GM21360 (cell line): ENCODE results near the gene GATA6.

Experiments used
- ATAC-seq: cut with Tn5 transposase; IDR thresholded peaks from one replicate; pipeline ENCODE4 v1.9.1; 2021; ENCODE audit warnings: mild to moderate bottlenecking, moderate library complexity; ENCODE audit not compliant: unreplicated experiment

Gene GATA6

DNA sequence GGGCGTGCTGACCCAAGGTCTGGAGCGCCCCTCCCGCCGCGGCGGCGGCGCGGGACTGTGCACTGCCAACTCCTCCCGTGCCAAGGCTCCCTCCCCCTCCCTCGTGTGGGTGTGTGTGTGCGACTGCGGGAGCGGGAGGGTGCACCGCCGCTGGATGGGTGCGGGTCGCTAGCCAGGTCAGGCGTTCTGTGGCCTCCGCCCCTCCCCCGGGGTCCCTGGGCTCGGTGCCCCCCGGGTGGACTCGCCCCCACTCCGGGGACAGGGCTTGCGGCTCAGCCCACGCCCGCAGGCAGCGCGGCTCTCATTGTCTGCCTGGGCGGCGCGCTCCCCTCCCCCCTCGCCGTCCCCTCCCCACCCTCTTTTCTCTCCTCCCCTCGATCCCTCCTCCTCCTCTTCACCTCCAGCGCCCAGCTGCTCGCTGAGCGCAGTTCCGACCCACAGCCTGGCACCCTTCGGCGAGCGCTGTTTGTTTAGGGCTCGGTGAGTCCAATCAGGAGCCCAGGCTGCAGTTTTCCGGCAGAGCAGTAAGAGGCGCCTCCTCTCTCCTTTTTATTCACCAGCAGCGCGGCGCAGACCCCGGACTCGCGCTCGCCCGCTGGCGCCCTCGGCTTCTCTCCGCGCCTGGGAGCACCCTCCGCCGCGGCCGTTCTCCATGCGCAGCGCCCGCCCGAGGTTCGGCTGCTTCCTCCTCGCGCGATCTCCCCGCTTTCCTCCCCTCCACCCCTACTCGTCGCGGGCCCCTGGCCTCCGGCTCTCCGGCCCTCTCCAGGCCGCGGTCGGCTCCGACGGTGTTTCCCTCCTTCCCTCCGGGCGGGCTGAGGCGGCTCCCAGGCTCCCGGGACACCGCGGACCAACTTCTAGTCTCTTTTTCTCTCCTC is at the start of gene GATA6:
Gene GATA6, plus strand, starts transcription at position 579 of the 878 bp plus-strand sequence. CDS start 1,556 bp downstream, outside the sequence.
- no peak for ATAC-seq

GRCh38 chr18:22124970-22125369 is 44.4 kb upstream of the GATA6 start:
- ATAC-seq: no peak

- ATAC-seq: no peak
Measured at GRCh38 chr18:22128954-22129353, 40.4 kb upstream of the GATA6 start.

GRCh38 chr18:22129778-22130177 is 39.6 kb upstream of the GATA6 start:
- ATAC-seq: no peak

- no peak for ATAC-seq
Measured at GRCh38 chr18:22132258-22132657, 37.1 kb upstream of the GATA6 start.

DNA sequence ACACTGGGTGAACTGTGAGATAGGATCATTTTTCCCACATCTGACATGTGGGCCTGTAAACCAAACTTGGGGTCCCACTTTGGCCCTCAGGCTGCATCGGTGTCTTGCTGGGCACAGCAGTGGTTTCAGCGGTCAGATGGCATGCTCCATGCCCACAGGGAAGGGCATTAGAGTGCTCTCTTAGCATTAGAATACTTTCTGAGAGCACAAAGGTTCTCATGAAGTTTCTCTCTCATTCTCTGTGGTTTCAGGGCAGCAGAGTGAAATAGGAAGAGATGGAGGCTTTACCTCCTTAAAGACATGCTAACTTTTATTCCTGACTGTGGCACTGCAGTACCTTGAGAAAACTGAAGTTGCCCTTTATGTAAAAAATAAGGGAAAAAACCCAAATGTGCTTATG is 36.6 kb upstream of the GATA6 start:
- no peak for ATAC-seq

DNA sequence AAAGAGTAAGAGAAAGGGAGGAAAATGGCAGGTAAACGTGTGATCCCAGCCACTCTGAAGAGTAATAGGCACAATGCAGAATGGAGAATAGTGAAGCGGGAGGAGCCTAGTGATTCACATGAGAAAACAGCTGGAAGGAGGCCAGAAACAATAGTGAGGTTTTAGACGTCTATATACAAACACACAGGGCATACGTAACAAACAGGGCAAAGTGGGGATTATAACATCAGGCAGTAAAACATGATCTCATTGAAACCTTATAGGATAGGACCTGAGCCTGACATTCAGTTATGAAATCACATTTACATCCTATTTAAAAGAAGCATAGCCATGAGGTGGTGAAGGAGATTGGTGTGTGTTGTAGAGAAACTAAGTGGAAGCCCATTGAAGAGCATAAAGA is 33.0 kb upstream of the GATA6 start:
- no peak for ATAC-seq

DNA sequence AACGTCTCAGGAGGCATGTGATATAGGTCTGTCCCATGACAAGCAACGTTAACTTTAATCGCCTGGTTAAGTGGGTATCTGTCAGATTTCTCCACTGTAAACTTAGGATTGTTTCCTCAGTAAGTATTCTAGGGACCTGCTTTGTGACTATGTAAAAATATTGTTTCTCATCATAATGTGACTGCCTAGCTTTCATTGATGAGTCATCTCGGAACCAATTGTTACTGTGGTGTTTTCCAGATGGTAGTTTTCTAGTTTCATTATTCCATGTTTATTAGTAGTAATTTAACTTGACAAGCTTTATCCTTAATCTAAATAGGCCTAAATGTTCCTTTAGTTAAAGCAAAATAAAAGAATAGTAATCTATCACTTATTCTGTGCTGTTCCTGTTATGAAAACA is 28.2 kb upstream of the GATA6 start:
- no peak for ATAC-seq

DNA sequence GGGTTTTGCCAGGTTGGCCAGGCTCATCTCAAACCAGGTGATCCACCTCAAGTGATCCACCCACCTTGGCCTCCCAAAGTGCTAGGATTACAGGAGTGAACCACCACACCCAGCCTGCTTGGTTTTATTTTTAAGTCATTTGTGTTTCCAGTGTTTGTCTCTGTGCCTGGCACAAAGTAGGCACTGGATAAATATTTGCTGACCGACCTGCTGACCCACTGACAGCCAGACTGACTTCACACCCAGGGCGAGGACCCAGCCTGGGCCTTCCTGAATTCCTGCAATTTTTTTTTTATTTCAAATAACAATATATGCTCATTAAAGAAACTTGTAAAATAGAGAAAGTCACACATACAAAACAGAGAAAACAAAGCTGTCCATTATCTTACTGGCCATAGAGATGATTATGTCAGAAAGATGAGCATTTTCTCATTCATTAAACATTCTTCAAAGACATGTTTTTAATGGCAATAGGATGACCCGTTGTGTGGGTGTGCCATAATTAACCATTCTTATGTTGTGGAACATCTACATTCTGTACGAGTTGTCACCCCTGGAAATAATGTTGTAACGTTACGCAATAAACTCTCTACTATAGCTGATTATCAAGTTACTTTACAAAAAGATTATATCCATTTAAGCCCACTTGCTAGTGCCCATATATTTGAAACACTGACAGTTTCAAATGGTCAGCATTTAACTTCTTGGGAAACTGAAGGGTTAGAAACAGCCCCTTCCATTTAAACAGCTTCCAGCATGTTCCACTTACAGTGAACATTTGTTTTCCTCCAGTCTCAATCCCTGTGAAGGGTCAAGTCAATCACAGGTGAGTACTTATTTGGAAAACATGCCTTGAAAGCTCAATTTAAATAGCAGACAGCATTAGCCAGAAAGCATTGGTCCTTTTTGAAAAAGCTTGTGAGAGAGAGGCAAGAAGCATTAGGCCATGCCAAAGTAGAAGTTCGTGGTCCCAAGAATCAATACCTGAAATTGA is 25.7 kb upstream of the GATA6 start:
- ATAC-seq: no peak

DNA sequence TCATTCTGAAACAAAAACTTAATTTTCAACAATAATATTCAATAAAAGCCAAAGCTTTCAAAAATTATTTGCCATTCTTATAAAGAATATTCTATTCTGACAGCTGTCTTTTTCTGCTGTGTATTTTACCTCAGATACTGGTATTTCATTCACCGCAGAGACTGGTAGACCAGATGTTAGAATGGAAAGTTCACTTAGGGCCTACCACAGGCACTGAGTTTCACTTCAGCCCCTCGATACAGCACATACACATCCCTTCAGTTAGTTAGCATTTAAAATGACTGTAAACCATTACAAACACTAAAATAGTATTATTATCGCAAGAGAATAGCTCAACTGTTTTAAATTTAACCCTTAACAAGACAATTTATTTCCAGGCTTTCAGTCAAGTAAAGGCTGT is 24.2 kb upstream of the GATA6 start:
- no peak for ATAC-seq

GRCh38 chr18:22149710-22150109 is 19.7 kb upstream of the GATA6 start:
- no peak for ATAC-seq

DNA sequence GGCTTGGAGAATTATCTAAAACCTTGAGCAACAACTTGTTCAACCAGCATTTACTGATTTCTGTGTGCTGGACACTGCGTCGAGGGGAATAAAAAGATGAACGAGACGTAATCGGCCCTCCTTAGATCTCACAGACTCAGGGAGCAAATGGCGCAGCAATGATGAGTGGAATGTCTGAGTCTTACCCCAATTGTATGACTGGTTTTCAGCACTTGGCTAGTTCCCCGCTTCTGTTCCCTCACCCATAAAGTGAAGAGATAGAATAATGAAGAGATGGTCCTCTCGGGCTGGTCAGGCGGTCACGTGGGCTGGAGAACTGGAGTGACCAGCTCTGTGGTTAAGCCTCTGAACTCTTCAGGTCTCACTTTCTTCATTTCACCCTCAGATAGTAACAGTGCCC is 17.3 kb upstream of the GATA6 start:
- ATAC-seq: no peak

DNA sequence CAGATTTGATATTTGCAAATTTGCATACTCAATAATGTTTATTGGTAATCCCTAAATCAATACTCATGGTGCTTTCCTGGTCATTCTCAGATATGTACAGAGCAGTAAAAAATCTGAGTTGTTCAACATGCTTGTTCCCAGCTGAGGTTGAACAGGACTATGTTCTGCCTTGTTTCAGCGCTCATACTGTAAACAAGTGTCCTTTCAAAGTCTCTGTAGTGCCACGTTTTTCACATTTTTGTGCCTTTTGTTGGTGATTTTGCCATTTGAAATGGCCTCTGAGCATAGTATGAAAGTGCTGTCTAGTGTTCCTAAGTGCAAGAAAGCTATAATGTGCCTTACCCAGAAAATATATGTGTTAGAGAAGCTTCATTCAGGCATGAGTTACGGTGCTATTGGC is 16.0 kb upstream of the GATA6 start:
- ATAC-seq: no peak

DNA sequence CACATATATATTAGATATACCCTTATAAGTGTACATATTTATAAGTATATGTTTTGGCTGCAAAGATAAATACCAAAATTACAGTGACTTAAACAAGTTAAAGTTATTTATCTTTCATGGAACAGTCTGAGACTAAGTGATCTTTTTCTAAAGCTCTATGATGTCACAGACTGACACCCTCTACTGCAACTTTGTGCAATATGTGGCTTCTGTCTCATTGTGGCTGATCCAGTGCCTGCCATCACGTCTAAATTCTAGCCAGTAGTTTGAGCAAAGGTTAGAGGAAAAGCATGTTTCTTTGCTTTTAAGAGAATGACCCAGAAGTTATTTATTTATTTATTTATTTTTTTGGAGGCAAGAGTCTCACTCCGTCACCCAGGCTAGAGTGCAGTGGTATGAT is 13.8 kb upstream of the GATA6 start:
- no peak for ATAC-seq

DNA sequence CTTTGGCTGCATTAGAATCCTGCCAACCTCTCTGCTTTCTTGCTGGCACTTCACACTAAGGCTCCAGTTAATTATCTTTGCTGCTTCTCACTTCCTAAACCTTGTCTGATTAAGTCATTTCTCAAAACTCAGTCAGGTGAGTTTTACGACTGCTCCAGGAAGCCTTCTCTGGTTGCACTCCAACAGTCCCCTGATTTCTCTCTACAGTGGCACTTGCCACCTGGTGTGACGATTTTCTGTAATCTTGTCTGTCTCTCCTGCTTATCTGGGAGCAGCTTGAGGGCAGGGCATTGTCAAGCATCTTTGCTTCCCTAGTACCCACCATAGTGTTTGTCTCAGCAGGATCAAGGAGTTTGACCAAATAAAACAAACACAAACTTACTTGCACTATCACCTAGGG is 10.4 kb upstream of the GATA6 start:
- ATAC-seq: no peak

- ATAC-seq: no peak
Measured at GRCh38 chr18:22161090-22161489, 8.3 kb upstream of the GATA6 start.

GRCh38 chr18:22163416-22164161 is 5.8 kb upstream of the GATA6 start:
- ATAC-seq: no peak

- ATAC-seq: no peak
Measured at GRCh38 chr18:22164337-22165048, 4.9 kb upstream of the GATA6 start.

DNA sequence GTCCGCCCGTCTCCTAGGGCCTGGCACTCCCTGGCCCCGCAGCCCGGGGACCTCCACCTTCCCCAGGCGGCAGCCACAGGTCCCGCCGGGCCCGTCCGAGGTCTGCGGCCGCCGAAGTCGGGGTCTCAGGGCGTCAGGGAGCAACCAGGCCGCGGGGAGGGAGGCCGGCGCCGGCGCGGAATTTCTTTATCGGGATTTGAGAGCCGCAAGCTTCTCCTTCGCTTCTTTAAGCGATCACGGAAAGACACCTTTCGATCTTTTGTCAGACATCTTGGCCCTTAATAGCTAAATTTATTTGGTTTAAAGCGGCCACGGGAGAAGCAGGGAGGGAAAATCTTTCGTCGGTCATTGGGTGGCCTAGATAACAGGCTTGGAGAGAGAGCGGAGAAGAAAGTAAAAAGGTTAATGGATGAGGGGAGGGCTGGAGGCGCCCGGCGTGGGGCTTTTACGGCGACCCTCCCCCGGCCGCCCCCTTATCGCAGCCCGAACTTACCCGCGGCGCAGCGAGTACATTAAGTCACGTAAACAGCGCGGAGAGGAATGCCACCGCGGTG is 4.3 kb upstream of the GATA6 start:
- no peak for ATAC-seq

- no peak for ATAC-seq
Measured at GRCh38 chr18:22165603-22166068, 3.8 kb upstream of the GATA6 start.
